22Rv1 (cell line): ENCODE data around the gene FLNB.

Experiments used
- H3K27ac ChIP-seq: fragments of 450-650 bp; 2 replicates; pipeline ENCODE4 v1.5.1; 2017
- ZFX ChIP-seq: fragments of 450-650 bp; IDR thresholded peaks from 2 replicates; pipeline ENCODE4 v1.6.1; 2017; ENCODE audit warnings: antibody characterized with exemption, borderline replicate concordance
- TF ChIP-seq, protein P1 (sequence below): fragments of 450-650 bp; IDR thresholded peaks from 2 replicates; pipeline ENCODE4 v1.5.1; 2017; ENCODE audit warnings: mild to moderate bottlenecking

Gene FLNB

DNA sequence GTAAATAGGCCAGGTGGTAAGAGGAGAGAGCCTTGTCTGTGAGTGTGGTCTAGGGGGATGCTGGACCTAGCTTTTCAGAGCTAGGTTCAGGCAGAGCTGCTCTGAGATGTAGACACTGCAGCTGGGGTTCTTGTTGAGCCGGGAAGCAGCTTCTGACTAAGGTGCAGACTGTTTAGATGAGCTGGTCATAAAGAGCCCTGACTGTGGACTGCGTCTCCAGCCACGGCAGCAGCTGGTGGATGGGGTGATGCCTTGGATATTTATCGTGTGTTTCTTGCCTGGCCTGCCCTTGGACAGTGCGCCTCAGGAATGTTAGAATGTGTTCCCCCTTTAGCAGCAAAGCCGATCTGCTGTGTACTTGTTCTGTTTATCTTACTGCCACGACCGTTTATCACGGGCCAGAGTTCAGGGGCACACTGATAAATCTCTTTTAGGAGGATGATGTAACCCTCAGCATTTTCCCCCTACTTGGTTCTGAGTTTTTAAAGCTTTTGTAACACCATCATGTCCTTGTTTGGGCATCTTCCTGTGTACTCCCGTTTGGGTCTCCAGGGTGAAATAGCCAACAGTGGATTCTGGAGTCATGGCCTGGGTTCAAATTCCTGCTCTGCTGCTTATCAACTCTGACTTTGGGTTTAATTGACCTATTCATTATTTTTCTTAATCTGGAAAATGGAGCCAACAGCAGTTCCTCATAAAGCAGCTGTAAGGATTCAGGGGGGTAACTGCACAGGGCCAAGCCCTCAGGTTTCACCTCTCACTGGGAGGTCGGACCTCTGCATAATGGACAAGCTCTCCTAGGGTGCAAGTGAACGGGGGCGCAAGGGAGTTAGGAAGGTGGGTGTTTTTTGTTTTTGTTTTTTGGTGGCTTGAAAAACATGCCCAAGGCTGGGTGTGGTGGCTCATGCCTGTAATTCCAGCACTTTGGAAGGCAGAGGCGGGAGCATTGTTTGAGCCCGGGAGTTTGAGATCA lies 51.4 kb downstream of the FLNB start:
- no peak overlapping the region for H3K27ac ChIP-seq
- TF ChIP-seq, protein P1, sequence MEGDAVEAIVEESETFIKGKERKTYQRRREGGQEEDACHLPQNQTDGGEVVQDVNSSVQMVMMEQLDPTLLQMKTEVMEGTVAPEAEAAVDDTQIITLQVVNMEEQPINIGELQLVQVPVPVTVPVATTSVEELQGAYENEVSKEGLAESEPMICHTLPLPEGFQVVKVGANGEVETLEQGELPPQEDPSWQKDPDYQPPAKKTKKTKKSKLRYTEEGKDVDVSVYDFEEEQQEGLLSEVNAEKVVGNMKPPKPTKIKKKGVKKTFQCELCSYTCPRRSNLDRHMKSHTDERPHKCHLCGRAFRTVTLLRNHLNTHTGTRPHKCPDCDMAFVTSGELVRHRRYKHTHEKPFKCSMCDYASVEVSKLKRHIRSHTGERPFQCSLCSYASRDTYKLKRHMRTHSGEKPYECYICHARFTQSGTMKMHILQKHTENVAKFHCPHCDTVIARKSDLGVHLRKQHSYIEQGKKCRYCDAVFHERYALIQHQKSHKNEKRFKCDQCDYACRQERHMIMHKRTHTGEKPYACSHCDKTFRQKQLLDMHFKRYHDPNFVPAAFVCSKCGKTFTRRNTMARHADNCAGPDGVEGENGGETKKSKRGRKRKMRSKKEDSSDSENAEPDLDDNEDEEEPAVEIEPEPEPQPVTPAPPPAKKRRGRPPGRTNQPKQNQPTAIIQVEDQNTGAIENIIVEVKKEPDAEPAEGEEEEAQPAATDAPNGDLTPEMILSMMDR = no peak
- no peak for TF ChIP-seq ZFX

DNA sequence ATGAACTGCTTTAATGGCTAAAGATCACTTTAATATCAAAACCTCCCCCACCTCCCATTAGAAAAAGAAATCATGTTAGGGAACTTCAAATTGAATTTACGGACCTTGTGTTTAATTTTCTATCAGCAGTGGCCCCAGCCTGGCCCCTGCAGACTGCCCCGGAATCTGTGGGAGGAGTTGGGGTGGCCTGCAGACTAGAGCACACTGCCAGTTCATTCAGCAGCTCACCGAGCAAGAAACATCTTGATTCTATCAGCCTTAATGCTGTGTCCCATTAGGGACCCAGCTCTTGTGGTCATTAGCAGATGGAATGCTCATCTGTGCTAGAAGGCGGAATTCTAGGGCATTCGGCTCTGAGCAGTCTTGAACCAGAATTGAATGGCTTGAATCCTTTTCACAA lies 54.2 kb downstream of the FLNB start:
- no peak overlapping the region for H3K27ac ChIP-seq
- TF ChIP-seq, protein P1 = no peak
- no peak for TF ChIP-seq ZFX

DNA sequence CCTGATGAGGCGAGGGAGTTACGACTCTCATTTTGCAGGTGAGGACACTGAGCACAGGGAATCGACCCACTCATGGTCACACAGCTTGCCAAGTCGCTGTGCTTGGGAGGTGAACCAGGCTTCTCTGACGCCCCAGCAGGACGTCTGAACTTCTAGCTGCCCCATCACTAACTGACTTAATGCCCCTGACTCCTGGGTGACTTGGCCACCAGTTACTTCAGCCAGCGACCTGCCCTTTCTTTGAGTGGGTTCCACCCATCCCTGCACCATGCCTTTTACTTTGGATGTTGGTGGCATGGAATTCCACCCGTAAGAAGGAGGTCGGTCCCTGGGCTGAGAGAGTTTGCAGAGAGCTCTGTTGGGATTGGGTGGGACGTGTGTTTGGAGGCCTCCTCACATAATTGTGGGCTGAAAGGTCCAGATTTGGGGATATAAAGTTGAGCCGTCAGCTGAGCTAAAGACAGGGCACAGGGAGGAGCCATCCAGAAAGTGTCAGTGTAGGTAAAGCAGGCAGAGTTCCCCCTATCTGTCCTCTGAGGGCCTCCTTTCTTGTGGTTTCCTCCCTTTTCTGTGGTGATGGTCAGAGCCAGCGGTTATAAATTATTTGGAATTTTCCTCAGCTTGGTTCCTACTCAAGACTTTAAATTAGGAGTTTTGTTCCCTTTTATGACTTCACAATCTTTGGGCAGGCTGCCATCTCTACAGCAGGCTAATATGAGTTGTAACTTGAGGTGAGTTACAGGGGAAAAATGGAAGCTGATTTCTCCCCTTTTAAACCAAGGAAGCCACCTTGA lies 55.0 kb downstream of the FLNB start:
- H3K27ac ChIP-seq = no peak overlapping the region

DNA sequence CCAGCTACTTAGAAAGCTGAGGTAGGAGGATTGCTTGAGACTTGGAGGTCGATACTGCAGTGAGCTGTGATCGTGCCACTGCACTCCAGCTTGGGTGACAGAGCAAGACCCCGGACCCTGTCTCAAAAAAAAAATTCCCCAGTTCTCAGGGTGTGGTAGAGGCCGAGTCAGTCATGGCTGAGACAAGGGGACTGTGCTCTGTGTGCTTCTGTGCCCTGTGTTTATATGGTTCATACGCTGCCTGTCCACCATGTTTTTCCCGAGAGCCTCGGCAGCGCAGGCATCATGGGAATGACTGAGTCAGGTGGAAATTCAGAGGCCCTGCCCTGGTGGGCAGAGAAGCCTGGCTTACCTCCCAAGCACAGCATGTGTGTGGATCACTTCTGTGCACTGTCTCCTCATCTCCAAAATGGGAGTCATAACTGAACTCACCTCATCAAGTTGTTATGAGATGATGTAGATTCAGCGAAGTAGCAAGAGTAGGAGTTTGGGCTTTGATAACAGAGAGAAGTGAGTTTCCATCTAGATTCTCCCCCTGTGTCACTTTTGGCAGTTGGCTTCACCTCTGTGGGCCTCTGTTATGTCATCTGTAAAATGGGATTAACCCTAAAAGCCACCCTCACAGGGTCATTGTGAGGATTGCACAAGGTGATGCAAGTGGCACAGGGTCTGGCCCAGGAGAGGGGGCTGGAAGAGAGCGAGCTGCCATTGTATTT lies 56.9 kb downstream of the FLNB start:
- H3K27ac ChIP-seq = no peak overlapping the region
- TF ChIP-seq ZFX = no peak
- TF ChIP-seq, protein P1 = no peak

More for the DNA sequence above, 55.0 kb downstream of the FLNB start:
- TF ChIP-seq ZFX = no peak
- TF ChIP-seq, protein P1 = no peak

DNA sequence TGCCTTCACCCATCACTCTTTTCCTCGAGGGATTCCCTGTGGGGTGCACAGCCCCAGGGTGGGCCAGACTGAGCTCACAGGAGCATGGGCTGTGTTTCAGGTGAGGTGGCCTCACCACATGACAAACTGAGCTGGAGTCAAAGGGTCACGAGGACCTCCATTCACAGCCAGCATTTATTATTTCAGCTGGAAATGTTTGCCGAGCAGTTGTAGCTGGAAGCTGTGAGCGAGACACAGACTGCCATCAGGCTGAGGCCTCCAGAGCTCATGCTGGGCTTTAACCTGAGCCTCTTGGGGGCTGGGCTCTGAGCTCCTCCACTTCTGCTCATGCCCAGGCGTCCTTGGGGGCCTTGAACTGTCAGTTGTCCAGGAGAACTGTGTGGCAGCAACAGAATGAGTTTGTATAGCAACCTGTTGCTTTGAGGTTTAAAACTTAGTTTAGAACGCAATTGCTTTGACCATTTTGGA lies 57.5 kb downstream of the FLNB start:
- no peak overlapping the region for H3K27ac ChIP-seq
- TF ChIP-seq, protein P1 = no peak
- no peak for TF ChIP-seq ZFX

DNA sequence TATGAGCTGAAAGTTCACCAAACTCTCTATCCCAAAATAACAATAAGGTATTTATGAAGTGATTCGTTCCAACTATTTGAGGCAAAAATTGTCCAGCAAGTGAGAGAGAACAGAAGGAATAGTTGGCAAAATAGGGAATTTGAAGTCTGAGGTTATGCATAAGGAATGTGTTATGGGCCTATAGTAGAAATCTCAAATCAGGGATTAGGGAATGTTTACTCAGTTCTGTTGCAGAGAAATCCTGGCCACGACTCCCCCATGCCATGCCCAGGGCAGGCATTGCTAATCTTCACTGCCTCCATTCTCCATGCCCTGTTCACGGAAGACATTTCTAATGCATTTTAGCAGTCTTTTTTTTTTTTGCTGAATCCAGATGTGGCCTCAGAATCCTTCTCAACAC lies 58.6 kb downstream of the FLNB start:
- TF ChIP-seq, protein P1 = no peak
- no peak for TF ChIP-seq ZFX
- H3K27ac ChIP-seq = no peak overlapping the region
